GM12865 (cell line): ENCODE measurements around the gene SPANXD.

Source experiments
- DNase-seq: peaks from one replicate; pipeline ENCODE4 v3.0.0; 2010; ENCODE audit warnings: low read depth
- H3K4me3 ChIP-seq: 2 replicates; pipeline ENCODE4 v1.5.1; 2011; ENCODE audit warnings: mild to moderate bottlenecking, low read depth, low read length, control low read depth
- CTCF ChIP-seq: IDR thresholded peaks from 2 replicates; pipeline ENCODE4 v1.5.1; 2011; ENCODE audit warnings: low read length, control low read depth, low read depth, inconsistent platforms; ENCODE audit not compliant: insufficient read depth; ENCODE audit errors: missing control alignments

The SPANXD gene

GRCh38 chrX:141701072-141701471 lies 2.5 kb upstream of the SPANXD start:
- TF ChIP-seq CTCF = no peak
- no peak overlapping the region for H3K4me3 ChIP-seq
- DNase-seq = no peak

GRCh38 chrX:141673946-141674345 lies 24.6 kb downstream of the SPANXD start:
- DNase-seq = no peak
- H3K4me3 ChIP-seq = no peak overlapping the region
- no peak for TF ChIP-seq CTCF

GRCh38 chrX:141669689-141670088 lies 28.9 kb downstream of the SPANXD start:
- no peak for DNase-seq
- no peak for TF ChIP-seq CTCF

GRCh38 chrX:141668371-141668770 lies 30.2 kb downstream of the SPANXD start:
- no peak overlapping the region for H3K4me3 ChIP-seq
- no peak for TF ChIP-seq CTCF
- no peak for DNase-seq

More at GRCh38 chrX:141669689-141670088, 28.9 kb downstream of the SPANXD start:
- no peak overlapping the region for H3K4me3 ChIP-seq

- DNase-seq = no peak
- no peak overlapping the region for H3K4me3 ChIP-seq
- no peak for TF ChIP-seq CTCF
Measured at GRCh38 chrX:141662781-141663180, 35.8 kb downstream of the SPANXD start.

- no peak for DNase-seq
- no peak for TF ChIP-seq CTCF
Measured at GRCh38 chrX:141652286-141652685, 46.3 kb downstream of the SPANXD start.

More at GRCh38 chrX:141652286-141652685, 46.3 kb downstream of the SPANXD start:
- no peak overlapping the region for H3K4me3 ChIP-seq
